AG09309 (cell line): Measurements from ENCODE around the gene RFWD3.
"Not testable (repeated sequence)": the region's sequence is repeated elsewhere in the genome, so short reads cannot be mapped to it uniquely, and the experiment has no call there.

Source experiments
- DNase-seq: peaks from one replicate; pipeline ENCODE4 v3.0.0-alpha.2; 2010; ENCODE audit warnings: low read depth
- H3K4me3 ChIP-seq: 2 replicates; pipeline ENCODE4 v1.5.1; 2011; ENCODE audit warnings: mild to moderate bottlenecking, low read depth, low read length, moderate library complexity; ENCODE audit not compliant: control insufficient read depth
- TF ChIP-seq, protein P1 (sequence below): IDR thresholded peaks from 2 replicates; pipeline ENCODE4 v1.5.1; 2011; ENCODE audit warnings: mild to moderate bottlenecking, low read depth, low read length, inconsistent platforms; ENCODE audit not compliant: insufficient read depth, control insufficient read depth; ENCODE audit errors: missing control alignments

Gene RFWD3

DNA sequence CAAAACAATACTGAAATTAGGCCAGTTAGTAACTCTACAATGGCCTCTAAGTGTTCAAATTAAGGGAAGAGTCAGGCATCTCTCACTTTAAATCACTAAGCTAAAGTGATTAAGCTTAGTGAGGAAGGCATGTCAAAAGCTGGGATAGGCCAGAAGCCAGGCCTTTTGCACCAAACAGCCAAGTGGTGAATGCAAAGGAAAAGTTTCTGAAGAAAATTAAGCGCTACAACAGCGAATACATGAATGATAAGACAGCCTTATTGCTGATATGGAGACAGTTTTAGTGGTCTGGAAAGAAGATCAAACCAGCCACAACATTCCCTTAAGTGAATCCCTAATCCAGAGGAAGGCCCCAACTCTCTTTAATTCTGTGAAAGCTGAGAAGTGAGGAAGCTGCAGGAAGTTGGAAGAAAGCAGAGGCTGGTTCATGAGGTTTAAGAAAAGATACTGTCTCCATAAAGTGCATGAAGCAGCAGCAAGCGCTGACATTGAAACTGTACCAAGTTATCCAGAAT is 12.1 kb downstream of the RFWD3 start:
- no peak for DNase-seq

DNA sequence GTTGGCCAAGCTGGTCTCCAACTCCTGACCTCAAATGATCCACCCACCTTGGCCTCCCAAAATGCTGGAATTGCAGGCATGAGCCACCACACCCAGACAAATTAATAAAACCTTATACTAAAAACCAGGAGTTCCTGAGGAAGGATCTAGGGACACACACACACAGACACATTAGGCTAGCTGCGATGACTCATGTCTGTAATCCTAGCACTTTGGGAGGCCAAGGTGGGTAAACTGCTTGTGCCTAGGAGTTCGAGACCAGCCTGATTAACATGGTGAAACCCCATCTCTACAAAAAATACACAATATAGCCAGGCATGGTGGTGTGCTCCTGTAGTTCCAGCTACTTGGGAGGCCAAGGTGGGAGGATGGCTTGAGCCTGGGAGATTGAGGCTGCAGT is 13.8 kb downstream of the RFWD3 start:
- not testable (repeated sequence) for H3K4me3 ChIP-seq, DNase-seq

More for the DNA sequence above, 12.1 kb downstream of the RFWD3 start:
- H3K4me3 ChIP-seq, result no peak overlapping the region
- TF ChIP-seq, protein P1, sequence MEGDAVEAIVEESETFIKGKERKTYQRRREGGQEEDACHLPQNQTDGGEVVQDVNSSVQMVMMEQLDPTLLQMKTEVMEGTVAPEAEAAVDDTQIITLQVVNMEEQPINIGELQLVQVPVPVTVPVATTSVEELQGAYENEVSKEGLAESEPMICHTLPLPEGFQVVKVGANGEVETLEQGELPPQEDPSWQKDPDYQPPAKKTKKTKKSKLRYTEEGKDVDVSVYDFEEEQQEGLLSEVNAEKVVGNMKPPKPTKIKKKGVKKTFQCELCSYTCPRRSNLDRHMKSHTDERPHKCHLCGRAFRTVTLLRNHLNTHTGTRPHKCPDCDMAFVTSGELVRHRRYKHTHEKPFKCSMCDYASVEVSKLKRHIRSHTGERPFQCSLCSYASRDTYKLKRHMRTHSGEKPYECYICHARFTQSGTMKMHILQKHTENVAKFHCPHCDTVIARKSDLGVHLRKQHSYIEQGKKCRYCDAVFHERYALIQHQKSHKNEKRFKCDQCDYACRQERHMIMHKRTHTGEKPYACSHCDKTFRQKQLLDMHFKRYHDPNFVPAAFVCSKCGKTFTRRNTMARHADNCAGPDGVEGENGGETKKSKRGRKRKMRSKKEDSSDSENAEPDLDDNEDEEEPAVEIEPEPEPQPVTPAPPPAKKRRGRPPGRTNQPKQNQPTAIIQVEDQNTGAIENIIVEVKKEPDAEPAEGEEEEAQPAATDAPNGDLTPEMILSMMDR, result no peak

DNA sequence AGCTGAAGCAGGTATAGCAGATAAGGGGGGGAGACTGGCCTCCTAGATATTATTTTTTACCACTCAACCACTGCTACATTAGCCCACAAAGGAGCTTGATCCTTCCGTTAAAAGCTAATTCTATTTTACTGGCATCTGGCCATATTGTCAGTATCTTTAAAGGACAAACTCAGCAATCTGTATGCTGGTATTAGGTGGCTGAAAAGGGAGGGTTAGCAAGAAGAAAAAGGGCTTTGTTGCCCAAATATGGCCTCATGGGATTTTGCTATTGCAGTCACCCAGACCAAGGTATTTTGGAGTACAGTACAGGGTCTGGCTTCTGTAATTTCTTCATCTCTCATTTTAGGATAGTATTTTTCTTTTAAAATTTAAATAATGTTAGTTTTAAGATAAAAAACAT is 14.4 kb downstream of the RFWD3 start:
- TF ChIP-seq, protein P1, result no peak
- no peak overlapping the region for H3K4me3 ChIP-seq
- DNase-seq, result no peak

DNA sequence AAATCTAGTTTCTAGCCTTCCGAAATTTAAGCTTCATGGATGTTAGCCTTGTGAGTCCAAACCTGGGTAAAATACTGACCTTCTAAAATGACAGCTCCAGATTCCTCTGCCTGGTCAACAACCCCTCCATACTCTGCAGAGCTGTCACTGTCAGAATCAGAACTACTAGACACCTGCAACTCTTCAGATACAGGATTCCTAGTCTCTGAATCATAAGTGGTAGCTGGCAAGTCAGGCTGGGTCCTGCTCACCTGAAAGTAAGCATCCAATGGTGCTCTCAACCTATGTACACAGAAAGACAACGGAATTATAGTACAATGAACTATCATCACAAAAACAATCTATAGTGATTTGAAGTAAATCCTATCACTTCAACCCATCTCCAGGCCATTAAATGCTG is 14.8 kb downstream of the RFWD3 start:
- no peak for DNase-seq
- TF ChIP-seq, protein P1, result no peak
- H3K4me3 ChIP-seq, result no peak overlapping the region

DNA sequence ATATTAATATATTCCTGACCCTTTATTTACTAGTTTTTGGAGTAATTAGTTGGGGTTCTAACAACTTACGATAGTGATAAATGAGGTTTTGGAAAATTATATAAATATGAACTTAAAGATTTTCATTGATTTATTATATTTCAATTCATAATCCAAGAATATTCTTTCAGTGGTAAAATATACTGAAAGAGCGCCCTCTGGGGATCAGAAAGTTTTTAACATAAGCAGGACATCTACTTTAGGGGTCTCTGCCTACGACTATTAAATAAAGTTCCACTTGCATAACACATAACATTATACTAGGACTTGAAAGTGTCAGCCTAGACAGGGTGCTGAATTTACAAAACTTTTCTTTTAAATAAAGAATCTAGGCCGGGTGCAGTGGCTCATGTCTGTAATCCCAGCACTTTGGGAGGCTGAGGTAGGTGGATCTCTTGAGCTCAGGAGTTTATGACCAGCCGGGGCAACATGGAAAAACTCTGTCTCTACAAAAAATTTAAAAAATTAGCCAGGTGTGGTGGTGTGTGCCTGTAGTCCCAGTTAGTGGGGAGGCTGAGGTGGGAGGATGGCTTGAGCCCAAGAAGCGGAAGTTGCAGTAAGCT is 15.6 kb downstream of the RFWD3 start:
- TF ChIP-seq, protein P1, result peak; percentile 36
- DNase-seq, result no peak
- H3K4me3 ChIP-seq, result no peak overlapping the region

DNA sequence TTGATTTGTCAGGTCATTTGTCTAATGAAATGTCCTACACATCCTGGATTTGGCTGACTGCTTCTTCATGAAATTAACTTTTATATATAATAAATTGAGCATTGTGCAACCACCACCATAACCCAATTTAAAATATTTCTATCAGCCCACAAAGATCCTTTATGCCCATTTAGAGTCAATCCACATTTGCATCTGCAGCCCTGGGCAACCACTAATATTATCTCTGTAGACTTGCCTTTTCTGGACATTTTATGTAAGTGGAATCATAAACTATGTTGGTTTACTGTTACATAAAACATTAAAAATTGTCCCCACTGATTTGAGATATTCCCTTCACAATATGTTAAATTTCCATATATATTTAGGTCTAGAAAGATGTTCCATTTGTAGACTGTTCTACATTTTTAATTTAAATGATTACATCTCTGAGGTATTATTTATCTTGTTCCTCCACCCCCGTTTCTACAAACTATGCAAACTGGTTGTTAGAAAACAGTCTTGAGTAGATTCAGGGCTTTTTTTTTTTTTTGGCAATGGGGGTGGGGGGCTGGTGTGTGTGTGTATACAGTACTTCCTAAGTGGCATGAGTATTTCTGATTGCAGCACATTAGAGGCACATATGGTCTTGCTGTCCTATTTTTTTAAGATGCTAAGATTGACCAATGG is 16.7 kb downstream of the RFWD3 start:
- TF ChIP-seq, protein P1, result no peak
- no peak for DNase-seq
- H3K4me3 ChIP-seq, result no peak overlapping the region

DNA sequence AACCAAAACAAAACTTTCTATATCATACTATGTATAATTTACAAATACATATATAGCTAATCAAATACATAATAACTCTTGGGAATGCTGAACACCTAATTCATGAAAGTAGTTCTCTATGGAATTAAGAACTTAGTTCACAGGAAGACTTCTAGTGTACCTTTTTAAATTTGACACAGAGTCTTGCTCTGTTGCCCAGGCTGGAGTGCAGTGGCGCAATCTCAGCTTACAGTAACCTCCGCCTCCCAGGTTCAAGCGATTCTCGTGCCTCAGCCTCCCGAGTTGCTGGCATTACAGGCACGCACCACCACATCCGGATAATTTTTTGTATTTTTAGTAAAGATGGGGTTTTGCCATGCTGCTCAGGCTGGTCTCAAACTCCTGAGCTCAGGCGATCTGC is 24.7 kb downstream of the RFWD3 start:
- no peak for DNase-seq
- TF ChIP-seq, protein P1, result no peak
- no peak overlapping the region for H3K4me3 ChIP-seq
